GM12892 (cell line): Measurements from ENCODE around the gene MYH15.

Experiments
- POLR2A ChIP-seq: IDR thresholded peaks from 2 replicates; pipeline ENCODE4 v1.6.1; 2011; ENCODE audit warnings: low read depth, low read length, control low read depth
- POLR2AphosphoS5 ChIP-seq: IDR thresholded peaks from 2 replicates; pipeline ENCODE4 v1.6.1; 2011; ENCODE audit warnings: low read depth, low read length, control low read depth

DNA sequence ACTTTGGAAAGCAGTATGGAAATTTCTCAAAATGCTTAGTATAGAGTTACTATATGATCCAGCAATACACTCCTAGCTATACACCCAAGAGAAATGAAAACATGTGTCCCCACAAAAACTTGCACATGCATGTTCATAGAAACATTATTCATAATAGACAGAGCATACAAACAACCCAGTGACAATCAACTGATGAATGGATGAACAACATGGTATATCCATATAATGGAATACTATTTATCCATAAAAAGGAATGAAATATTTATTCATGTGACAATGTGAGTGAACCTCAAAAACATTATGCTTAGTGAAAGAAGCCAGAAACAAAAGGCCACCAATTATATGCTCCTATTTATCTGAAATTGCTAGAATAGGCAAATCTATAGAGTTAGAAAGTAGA, 6.7 kb downstream of the MYH15 start:
- no peak for TF ChIP-seq POLR2AphosphoS5
- no peak for TF ChIP-seq POLR2A
